PFSK-1 (cell line): Measurements from ENCODE around the gene RINL.

ENCODE experiments used
- POLR2AphosphoS5 ChIP-seq: IDR thresholded peaks from 2 replicates; pipeline ENCODE4 v1.6.1; 2012; ENCODE audit warnings: low read depth, mild to moderate bottlenecking, control low read depth, low read length, moderate library complexity
- REST ChIP-seq, 2 experiments: IDR thresholded peaks; 2 replicates each; pipeline versions ENCODE4 v1.6.1 to v1.8.0; 2011 to 2012; ENCODE audit warnings: low read depth in 2 of 2, low read length in 2 of 2, control low read depth in 1 of 2, inconsistent platforms in 1 of 2, mild to moderate bottlenecking in 1 of 2, moderate library complexity in 1 of 2; ENCODE audit not compliant: insufficient read depth in 1 of 2
- SIN3A ChIP-seq: IDR thresholded peaks from 2 replicates; pipeline ENCODE4 v1.6.1; 2012; ENCODE audit warnings: mild to moderate bottlenecking, low read length, moderate library complexity, borderline replicate concordance; ENCODE audit not compliant: insufficient read depth
- TAF1 ChIP-seq: IDR thresholded peaks from 2 replicates; pipeline ENCODE4 v1.6.1; 2012; ENCODE audit warnings: low read length, control low read depth, borderline replicate concordance; ENCODE audit not compliant: insufficient read depth

GRCh38 chr19:38849860-38850435 is 28.1 kb downstream of the RINL start, which contains the start of gene HNRNPL:
- TF ChIP-seq POLR2AphosphoS5 (peak; percentile 53; the same call in 1 of the 2 replicates), SIN3A (no peak), TAF1 (0 out of 2 replicates have a peak, but pooled peaks have one; percentile 29), REST (IDR thresholded peaks at IDR 0.05; ENCODE audit: insufficient read depth in 1 of 2, low read depth in 2 of 2, low read length in 2 of 2) (no peak)
